HEK293 (cell line): ENCODE measurements around the gene DDX20.

Experiments used
- KLF7 ChIP-seq: fragments of 450-650 bp; formaldehyde crosslinking; IDR thresholded peaks from 2 replicates; pipeline ENCODE4 v1.5.1; 2016; ENCODE audit warnings: missing biosample characterization, missing genetic modification characterization, borderline replicate concordance
- KLF8 ChIP-seq: fragments of 450-650 bp; formaldehyde crosslinking; IDR thresholded peaks from 2 replicates; pipeline ENCODE4 v1.5.1; 2016; ENCODE audit warnings: missing biosample characterization, missing genetic modification characterization
- KLF9 ChIP-seq: fragments of 450-650 bp; formaldehyde crosslinking; IDR thresholded peaks from 2 replicates; pipeline ENCODE4 v1.5.1; 2016; ENCODE audit warnings: missing biosample characterization, missing genetic modification characterization, low read depth
- MEIS1 ChIP-seq: sonication (generic); formaldehyde crosslinking; IDR thresholded peaks from 2 replicates; pipeline ENCODE4 v1.8.1; 2022; ENCODE audit warnings: missing genetic modification reagents, mild to moderate bottlenecking, borderline replicate concordance
- ZBTB21 ChIP-seq: fragments of 450-650 bp; formaldehyde crosslinking; IDR thresholded peaks from 2 replicates; pipeline ENCODE4 v1.5.1; 2017; ENCODE audit warnings: missing biosample characterization, missing genetic modification characterization
- ZBTB7A ChIP-seq: fragments of 450-650 bp; formaldehyde crosslinking; IDR thresholded peaks from 2 replicates; pipeline ENCODE4 v1.5.1; 2016; ENCODE audit warnings: low read depth, missing biosample characterization, missing genetic modification characterization
- ZBTB8A ChIP-seq: fragments of 450-650 bp; formaldehyde crosslinking; IDR thresholded peaks from 2 replicates; pipeline ENCODE4 v1.5.1; 2016; ENCODE audit warnings: missing biosample characterization, missing genetic modification characterization
- ZFP37 ChIP-seq: fragments of 450-650 bp; formaldehyde crosslinking; IDR thresholded peaks from 2 replicates; pipeline ENCODE4 v1.5.1; 2016; ENCODE audit warnings: missing biosample characterization, missing genetic modification characterization
- ZNF10 ChIP-seq: fragments of 450-650 bp; formaldehyde crosslinking; IDR thresholded peaks from 2 replicates; pipeline ENCODE4 v1.5.1; 2017; ENCODE audit warnings: missing biosample characterization, missing genetic modification characterization
- ZNF175 ChIP-seq: fragments of 450-650 bp; formaldehyde crosslinking; IDR thresholded peaks from 2 replicates; pipeline ENCODE4 v1.5.1; 2016; ENCODE audit warnings: missing biosample characterization, missing genetic modification characterization
- ZNF266 ChIP-seq: fragments of 450-650 bp; formaldehyde crosslinking; IDR thresholded peaks from 2 replicates; pipeline ENCODE4 v1.5.1; 2016; ENCODE audit warnings: missing biosample characterization, missing genetic modification characterization, low read depth
- ZNF302 ChIP-seq: fragments of 450-650 bp; formaldehyde crosslinking; IDR thresholded peaks from 2 replicates; pipeline ENCODE4 v1.5.1; 2016; ENCODE audit warnings: missing biosample characterization, missing genetic modification characterization, low read depth
- ZNF391 ChIP-seq: fragments of 450-650 bp; formaldehyde crosslinking; IDR thresholded peaks from 2 replicates; pipeline ENCODE4 v1.5.1; 2016; ENCODE audit warnings: low read depth, missing biosample characterization, missing genetic modification characterization, borderline replicate concordance
- ZNF433 ChIP-seq: fragments of 450-650 bp; formaldehyde crosslinking; IDR thresholded peaks from 2 replicates; pipeline ENCODE4 v1.5.1; 2016; ENCODE audit warnings: missing biosample characterization, missing genetic modification characterization, low read depth
- ZNF48 ChIP-seq: fragments of 450-650 bp; formaldehyde crosslinking; IDR thresholded peaks from 2 replicates; pipeline ENCODE4 v1.5.1; 2016; ENCODE audit warnings: missing biosample characterization, missing genetic modification characterization
- ZNF629 ChIP-seq: fragments of 450-650 bp; formaldehyde crosslinking; IDR thresholded peaks from 2 replicates; pipeline ENCODE4 v1.5.1; 2017; ENCODE audit warnings: missing biosample characterization, missing genetic modification characterization
- ZNF654 ChIP-seq: fragments of 450-650 bp; formaldehyde crosslinking; IDR thresholded peaks from 2 replicates; pipeline ENCODE4 v1.5.1; 2016; ENCODE audit warnings: low read depth, missing biosample characterization, missing genetic modification characterization
- TF ChIP-seq, protein P1 (sequence below): fragments of 450-650 bp; formaldehyde crosslinking; IDR thresholded peaks from 2 replicates; pipeline ENCODE4 v1.5.1; 2016; ENCODE audit warnings: missing biosample characterization, missing genetic modification characterization, low read depth
- TF ChIP-seq, protein P2 (sequence below): fragments of 450-650 bp; formaldehyde crosslinking; IDR thresholded peaks from 2 replicates; pipeline ENCODE4 v1.5.1; 2016; ENCODE audit warnings: missing biosample characterization, missing genetic modification characterization
- TF ChIP-seq, protein P3 (sequence below): sonication (generic); formaldehyde crosslinking; IDR thresholded peaks from 2 replicates; pipeline ENCODE4 v1.8.1; 2022; ENCODE audit warnings: mild to moderate bottlenecking, moderate library complexity, missing genetic modification reagents
- TF ChIP-seq, protein P4 (sequence below): fragments of 450-650 bp; formaldehyde crosslinking; IDR thresholded peaks from 2 replicates; pipeline ENCODE4 v1.5.1; 2016; ENCODE audit warnings: missing biosample characterization, missing genetic modification characterization
- TF ChIP-seq, protein P5 (sequence below): fragments of 450-650 bp; formaldehyde crosslinking; IDR thresholded peaks from 2 replicates; pipeline ENCODE4 v1.5.1; 2016; ENCODE audit warnings: missing biosample characterization, missing genetic modification characterization
- TF ChIP-seq, protein P6 (sequence below): fragments of 450-650 bp; formaldehyde crosslinking; IDR thresholded peaks from 2 replicates; pipeline ENCODE4 v1.5.1; 2016; ENCODE audit warnings: missing biosample characterization, missing genetic modification characterization
- TF ChIP-seq, protein P7 (sequence below): fragments of 450-650 bp; formaldehyde crosslinking; IDR thresholded peaks from 2 replicates; pipeline ENCODE4 v1.5.1; 2016; ENCODE audit warnings: missing biosample characterization, missing genetic modification characterization
- TF ChIP-seq, protein P8 (sequence below): fragments of 450-650 bp; formaldehyde crosslinking; IDR thresholded peaks from 2 replicates; pipeline ENCODE4 v1.5.1; 2016; ENCODE audit warnings: missing biosample characterization, missing genetic modification characterization

DDX20 gene

DNA sequence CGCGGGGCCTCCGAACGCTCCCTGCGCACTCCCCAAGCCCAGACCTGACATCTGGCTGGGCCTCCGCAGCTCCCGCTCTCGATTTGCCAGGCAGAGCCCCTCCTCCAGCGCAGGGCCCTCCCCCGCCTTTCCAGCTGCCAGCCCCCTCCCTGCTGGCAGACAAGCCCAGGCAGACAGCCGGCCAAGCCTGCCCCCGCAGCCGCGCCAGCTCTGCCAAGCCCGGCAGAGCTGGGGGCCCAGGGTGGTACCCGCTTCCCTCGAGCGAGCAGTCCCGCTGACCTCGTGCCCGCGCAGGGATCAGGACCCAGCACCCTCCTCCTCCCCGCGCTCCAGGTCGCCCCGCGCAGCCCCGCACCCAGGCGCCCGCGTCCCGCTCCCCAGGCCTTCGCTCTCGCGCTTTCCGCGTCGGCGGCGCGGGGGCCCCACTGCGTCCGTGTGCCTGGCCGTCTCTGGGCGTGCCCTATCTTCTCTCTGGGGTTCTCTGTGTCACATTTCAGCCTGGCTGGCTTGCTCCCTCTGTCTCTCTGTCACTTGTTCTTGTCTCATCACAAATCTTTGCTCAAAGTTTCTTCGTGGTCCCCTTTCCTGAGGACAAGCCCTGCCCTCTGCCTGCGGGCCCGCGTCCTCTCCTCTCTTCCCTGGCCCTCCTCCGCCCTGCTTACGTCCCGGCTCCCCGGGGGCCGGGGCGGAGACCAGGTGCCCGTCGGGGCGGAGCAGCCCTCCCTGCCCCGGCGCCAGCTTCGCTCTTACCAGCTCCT lies 17.1 kb upstream of the DDX20 start (continued):
- TF ChIP-seq ZFP37 (tag by site-specific recombination), result 0 out of 2 replicates have a peak, but pooled peaks have one; percentile 32
- 0 out of 2 replicates have a peak, but pooled peaks have one; percentile 34 for TF ChIP-seq ZBTB7A
- TF ChIP-seq, protein P1, sequence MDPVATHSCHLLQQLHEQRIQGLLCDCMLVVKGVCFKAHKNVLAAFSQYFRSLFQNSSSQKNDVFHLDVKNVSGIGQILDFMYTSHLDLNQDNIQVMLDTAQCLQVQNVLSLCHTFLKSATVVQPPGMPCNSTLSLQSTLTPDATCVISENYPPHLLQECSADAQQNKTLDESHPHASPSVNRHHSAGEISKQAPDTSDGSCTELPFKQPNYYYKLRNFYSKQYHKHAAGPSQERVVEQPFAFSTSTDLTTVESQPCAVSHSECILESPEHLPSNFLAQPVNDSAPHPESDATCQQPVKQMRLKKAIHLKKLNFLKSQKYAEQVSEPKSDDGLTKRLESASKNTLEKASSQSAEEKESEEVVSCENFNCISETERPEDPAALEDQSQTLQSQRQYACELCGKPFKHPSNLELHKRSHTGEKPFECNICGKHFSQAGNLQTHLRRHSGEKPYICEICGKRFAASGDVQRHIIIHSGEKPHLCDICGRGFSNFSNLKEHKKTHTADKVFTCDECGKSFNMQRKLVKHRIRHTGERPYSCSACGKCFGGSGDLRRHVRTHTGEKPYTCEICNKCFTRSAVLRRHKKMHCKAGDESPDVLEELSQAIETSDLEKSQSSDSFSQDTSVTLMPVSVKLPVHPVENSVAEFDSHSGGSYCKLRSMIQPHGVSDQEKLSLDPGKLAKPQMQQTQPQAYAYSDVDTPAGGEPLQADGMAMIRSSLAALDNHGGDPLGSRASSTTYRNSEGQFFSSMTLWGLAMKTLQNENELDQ (tag by site-specific recombination), result no peak
- peak; percentile 29 for TF ChIP-seq KLF9
- TF ChIP-seq ZNF266 (tag by site-specific recombination), result no peak
- TF ChIP-seq ZNF654, result no peak
- no peak for TF ChIP-seq ZNF10 (tag by site-specific recombination)
- TF ChIP-seq, protein P2, sequence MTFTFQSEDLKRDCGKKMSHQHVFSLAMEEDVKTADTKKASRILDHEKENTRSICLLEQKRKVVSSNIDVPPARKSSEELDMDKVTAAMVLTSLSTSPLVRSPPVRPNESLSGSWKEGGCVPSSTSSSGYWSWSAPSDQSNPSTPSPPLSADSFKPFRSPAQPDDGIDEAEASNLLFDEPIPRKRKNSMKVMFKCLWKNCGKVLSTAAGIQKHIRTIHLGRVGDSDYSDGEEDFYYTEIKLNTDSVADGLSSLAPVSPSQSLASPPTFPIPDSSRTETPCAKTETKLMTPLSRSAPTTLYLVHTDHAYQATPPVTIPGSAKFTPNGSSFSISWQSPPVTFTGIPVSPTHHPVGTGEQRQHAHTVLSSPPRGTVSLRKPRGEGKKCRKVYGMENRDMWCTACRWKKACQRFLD (tag by site-specific recombination), result no peak
- TF ChIP-seq ZNF629 (tag by site-specific recombination), result no peak; the same call in 1 of the 2 replicates
- TF ChIP-seq, protein P3, sequence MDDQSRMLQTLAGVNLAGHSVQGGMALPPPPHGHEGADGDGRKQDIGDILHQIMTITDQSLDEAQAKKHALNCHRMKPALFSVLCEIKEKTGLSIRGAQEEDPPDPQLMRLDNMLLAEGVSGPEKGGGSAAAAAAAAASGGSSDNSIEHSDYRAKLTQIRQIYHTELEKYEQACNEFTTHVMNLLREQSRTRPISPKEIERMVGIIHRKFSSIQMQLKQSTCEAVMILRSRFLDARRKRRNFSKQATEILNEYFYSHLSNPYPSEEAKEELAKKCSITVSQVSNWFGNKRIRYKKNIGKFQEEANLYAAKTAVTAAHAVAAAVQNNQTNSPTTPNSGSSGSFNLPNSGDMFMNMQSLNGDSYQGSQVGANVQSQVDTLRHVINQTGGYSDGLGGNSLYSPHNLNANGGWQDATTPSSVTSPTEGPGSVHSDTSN (CRISPR knock-in tag), result no peak; the same call in 1 of the 2 replicates
- TF ChIP-seq ZNF302 (tag by site-specific recombination), result no peak
- TF ChIP-seq ZNF48, result no peak
- peak; percentile 77 for TF ChIP-seq KLF7 (tag by site-specific recombination)
- TF ChIP-seq, protein P4, sequence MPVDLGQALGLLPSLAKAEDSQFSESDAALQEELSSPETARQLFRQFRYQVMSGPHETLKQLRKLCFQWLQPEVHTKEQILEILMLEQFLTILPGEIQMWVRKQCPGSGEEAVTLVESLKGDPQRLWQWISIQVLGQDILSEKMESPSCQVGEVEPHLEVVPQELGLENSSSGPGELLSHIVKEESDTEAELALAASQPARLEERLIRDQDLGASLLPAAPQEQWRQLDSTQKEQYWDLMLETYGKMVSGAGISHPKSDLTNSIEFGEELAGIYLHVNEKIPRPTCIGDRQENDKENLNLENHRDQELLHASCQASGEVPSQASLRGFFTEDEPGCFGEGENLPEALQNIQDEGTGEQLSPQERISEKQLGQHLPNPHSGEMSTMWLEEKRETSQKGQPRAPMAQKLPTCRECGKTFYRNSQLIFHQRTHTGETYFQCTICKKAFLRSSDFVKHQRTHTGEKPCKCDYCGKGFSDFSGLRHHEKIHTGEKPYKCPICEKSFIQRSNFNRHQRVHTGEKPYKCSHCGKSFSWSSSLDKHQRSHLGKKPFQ (tag by site-specific recombination), result no peak
- no peak for TF ChIP-seq ZNF433 (tag by site-specific recombination)
- no peak for TF ChIP-seq ZBTB21 (tag by site-specific recombination)
- TF ChIP-seq ZNF175 (tag by site-specific recombination), result no peak
- TF ChIP-seq, protein P5, sequence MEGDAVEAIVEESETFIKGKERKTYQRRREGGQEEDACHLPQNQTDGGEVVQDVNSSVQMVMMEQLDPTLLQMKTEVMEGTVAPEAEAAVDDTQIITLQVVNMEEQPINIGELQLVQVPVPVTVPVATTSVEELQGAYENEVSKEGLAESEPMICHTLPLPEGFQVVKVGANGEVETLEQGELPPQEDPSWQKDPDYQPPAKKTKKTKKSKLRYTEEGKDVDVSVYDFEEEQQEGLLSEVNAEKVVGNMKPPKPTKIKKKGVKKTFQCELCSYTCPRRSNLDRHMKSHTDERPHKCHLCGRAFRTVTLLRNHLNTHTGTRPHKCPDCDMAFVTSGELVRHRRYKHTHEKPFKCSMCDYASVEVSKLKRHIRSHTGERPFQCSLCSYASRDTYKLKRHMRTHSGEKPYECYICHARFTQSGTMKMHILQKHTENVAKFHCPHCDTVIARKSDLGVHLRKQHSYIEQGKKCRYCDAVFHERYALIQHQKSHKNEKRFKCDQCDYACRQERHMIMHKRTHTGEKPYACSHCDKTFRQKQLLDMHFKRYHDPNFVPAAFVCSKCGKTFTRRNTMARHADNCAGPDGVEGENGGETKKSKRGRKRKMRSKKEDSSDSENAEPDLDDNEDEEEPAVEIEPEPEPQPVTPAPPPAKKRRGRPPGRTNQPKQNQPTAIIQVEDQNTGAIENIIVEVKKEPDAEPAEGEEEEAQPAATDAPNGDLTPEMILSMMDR (tag by site-specific recombination), result no peak
- TF ChIP-seq, protein P6, sequence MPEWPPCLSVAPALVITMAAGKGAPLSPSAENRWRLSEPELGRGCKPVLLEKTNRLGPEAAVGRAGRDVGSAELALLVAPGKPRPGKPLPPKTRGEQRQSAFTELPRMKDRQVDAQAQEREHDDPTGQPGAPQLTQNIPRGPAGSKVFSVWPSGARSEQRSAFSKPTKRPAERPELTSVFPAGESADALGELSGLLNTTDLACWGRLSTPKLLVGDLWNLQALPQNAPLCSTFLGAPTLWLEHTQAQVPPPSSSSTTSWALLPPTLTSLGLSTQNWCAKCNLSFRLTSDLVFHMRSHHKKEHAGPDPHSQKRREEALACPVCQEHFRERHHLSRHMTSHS (tag by site-specific recombination), result no peak
- TF ChIP-seq ZBTB8A (tag by site-specific recombination), result no peak
- TF ChIP-seq MEIS1 (CRISPR knock-in tag), result no peak
- TF ChIP-seq, protein P7, sequence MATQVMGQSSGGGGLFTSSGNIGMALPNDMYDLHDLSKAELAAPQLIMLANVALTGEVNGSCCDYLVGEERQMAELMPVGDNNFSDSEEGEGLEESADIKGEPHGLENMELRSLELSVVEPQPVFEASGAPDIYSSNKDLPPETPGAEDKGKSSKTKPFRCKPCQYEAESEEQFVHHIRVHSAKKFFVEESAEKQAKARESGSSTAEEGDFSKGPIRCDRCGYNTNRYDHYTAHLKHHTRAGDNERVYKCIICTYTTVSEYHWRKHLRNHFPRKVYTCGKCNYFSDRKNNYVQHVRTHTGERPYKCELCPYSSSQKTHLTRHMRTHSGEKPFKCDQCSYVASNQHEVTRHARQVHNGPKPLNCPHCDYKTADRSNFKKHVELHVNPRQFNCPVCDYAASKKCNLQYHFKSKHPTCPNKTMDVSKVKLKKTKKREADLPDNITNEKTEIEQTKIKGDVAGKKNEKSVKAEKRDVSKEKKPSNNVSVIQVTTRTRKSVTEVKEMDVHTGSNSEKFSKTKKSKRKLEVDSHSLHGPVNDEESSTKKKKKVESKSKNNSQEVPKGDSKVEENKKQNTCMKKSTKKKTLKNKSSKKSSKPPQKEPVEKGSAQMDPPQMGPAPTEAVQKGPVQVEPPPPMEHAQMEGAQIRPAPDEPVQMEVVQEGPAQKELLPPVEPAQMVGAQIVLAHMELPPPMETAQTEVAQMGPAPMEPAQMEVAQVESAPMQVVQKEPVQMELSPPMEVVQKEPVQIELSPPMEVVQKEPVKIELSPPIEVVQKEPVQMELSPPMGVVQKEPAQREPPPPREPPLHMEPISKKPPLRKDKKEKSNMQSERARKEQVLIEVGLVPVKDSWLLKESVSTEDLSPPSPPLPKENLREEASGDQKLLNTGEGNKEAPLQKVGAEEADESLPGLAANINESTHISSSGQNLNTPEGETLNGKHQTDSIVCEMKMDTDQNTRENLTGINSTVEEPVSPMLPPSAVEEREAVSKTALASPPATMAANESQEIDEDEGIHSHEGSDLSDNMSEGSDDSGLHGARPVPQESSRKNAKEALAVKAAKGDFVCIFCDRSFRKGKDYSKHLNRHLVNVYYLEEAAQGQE (tag by site-specific recombination), result no peak
- TF ChIP-seq, protein P8, sequence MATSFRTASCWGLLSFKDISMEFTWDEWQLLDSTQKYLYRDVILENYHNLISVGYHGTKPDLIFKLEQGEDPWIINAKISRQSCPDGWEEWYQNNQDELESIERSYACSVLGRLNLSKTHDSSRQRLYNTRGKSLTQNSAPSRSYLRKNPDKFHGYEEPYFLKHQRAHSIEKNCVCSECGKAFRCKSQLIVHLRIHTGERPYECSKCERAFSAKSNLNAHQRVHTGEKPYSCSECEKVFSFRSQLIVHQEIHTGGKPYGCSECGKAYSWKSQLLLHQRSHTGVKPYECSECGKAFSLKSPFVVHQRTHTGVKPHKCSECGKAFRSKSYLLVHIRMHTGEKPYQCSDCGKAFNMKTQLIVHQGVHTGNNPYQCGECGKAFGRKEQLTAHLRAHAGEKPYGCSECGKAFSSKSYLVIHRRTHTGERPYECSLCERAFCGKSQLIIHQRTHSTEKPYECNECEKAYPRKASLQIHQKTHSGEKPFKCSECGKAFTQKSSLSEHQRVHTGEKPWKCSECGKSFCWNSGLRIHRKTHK (tag by site-specific recombination), result no peak
- TF ChIP-seq KLF8 (tag by site-specific recombination), result no peak; the same call in 1 of the 2 replicates
- peak; percentile 80 for TF ChIP-seq ZNF391 (tag by site-specific recombination)
